Endothelial cell of umbilical vein (primary cell): Measurements from ENCODE around the gene FAM78A. TPM values are rescaled to one million over a fixed set of nuclear protein-coding genes. Genes with fewer than 3 reads are reported as not detected.
A peak's percentile ranks its signal among the peaks of the same experiment; 100 is the strongest.

Experiments
- BruUV-seq: library from RNA; stranded (reverse); fragments of 400-500 nt; replicated peaks from 2 replicates; lab custom pipeline; 2021; lab: Mats Ljungman, UMichigan
- CTCF ChIA-PET: fragments of 300-600, 350-600 bp; sonication (Branson Sonifier 250); formaldehyde crosslinking; loops from one replicate; lab custom pipeline; 2021; ENCODE audit warnings: antibody characterized with exemption, inconsistent platforms; lab: Charles Lee
- POLR2A ChIA-PET: fragments of 300-600, 350-600 bp; sonication (Branson Sonifier 250); formaldehyde crosslinking; loops from one replicate; lab custom pipeline; 2021; ENCODE audit warnings: antibody characterized with exemption, inconsistent platforms; lab: Charles Lee
- DNase-seq: peaks from one replicate; pipeline ENCODE4 v3.0.0-alpha.2; 2011; ENCODE audit warnings: low read depth, low spot score
- FAIRE-seq: peaks from 2 replicates; lab custom pipeline; 2011; peaks lifted over from hg19 to GRCh38; lab: Jason Lieb, UNC
- H2AFZ ChIP-seq: 2 replicates; pipeline ENCODE4 v1.6.0; 2012; ENCODE audit warnings: low read depth, low read length, control low read depth, inconsistent platforms
- H3K27ac ChIP-seq: 2 replicates; pipeline ENCODE4 v1.5.1; 2011; ENCODE audit warnings: low read depth, mild to moderate bottlenecking, control low read depth, low read length, moderate library complexity; ENCODE audit not compliant: insufficient read depth
- H3K27me3 ChIP-seq, 2 experiments: 2 replicates each; pipeline versions ENCODE4 v1.6.0 to v1.6.1; 2011; ENCODE audit warnings: low read length in 2 of 2, mixed read lengths in 1 of 2; ENCODE audit not compliant: control insufficient read depth in 2 of 2, insufficient read depth in 2 of 2
- H3K36me3 ChIP-seq, 2 experiments: 2 replicates in 1 of 2; 3 replicates in 1 of 2; pipeline ENCODE4 v1.5.1; 2011; ENCODE audit warnings: low read length in 2 of 2, mild to moderate bottlenecking in 1 of 2, moderate library complexity in 1 of 2; ENCODE audit not compliant: control insufficient read depth in 2 of 2, insufficient read depth in 2 of 2; ENCODE audit errors: extremely low read depth in 1 of 2
- H3K4me1 ChIP-seq: 3 replicates; pipeline ENCODE4 v1.5.1; 2011; ENCODE audit warnings: mild to moderate bottlenecking, low read length; ENCODE audit not compliant: control insufficient read depth, insufficient read depth; ENCODE audit errors: extremely low read depth
- H3K4me2 ChIP-seq: 2 replicates; pipeline ENCODE4 v1.6.1; 2011; ENCODE audit warnings: low read length, control low read depth, mixed read lengths; ENCODE audit not compliant: insufficient read depth
- H3K4me3 ChIP-seq, 3 experiments: fragments of 200-600 bp in 1 of 3; sonication (generic), shearing (Covaris generic) in 1 of 3; replicated peaks in 1 of 3; 2 replicates each; pipeline ENCODE4 v1.5.1; 2011 to 2016; ENCODE audit warnings: control low read depth in 3 of 3, low read length in 3 of 3, mild to moderate bottlenecking in 2 of 3, inconsistent platforms in 1 of 3, low read depth in 1 of 3, moderate library complexity in 1 of 3; ENCODE audit not compliant: insufficient read depth in 1 of 3
- H3K79me2 ChIP-seq: 2 replicates; pipeline ENCODE4 v1.6.0; 2012; ENCODE audit warnings: low read length, inconsistent platforms; ENCODE audit not compliant: control insufficient read depth, insufficient read depth
- H3K9ac ChIP-seq: replicated peaks from 2 replicates; pipeline ENCODE3; 2011; ENCODE audit warnings: low read length, control low read depth; ENCODE audit not compliant: insufficient read depth; ENCODE audit errors: extremely low read depth
- H3K9me1 ChIP-seq: replicated peaks from 3 replicates; pipeline ENCODE4 v1.6.0; 2011; ENCODE audit warnings: mild to moderate bottlenecking, low read length; ENCODE audit not compliant: control insufficient read depth, insufficient read depth; ENCODE audit errors: extremely low read depth
- H3K9me3 ChIP-seq: replicated peaks from 2 replicates; pipeline ENCODE4 v1.5.1; 2012; ENCODE audit warnings: low read length, inconsistent platforms; ENCODE audit not compliant: control insufficient read depth, insufficient read depth
- H4K20me1 ChIP-seq: replicated peaks from 2 replicates; pipeline ENCODE3; 2011; ENCODE audit warnings: mild to moderate bottlenecking, low read length; ENCODE audit not compliant: control insufficient read depth, insufficient read depth; ENCODE audit errors: extremely low read depth
- EZH2 ChIP-seq: IDR thresholded peaks from 2 replicates; pipeline ENCODE4 v1.6.1; 2012; ENCODE audit warnings: borderline replicate concordance, low read depth, mild to moderate bottlenecking, moderate library complexity, low read length, inconsistent platforms; ENCODE audit not compliant: severe bottlenecking
- FOS ChIP-seq: IDR thresholded peaks from 2 replicates; pipeline ENCODE4 v1.6.1; 2011; ENCODE audit warnings: mild to moderate bottlenecking, low read length, moderate library complexity, borderline replicate concordance; ENCODE audit not compliant: insufficient read depth
- GATA2 ChIP-seq: IDR thresholded peaks from 2 replicates; pipeline ENCODE4 v1.7.0; 2011; ENCODE audit warnings: low read depth, mild to moderate bottlenecking, moderate library complexity, mixed read lengths, low read length; ENCODE audit not compliant: insufficient read length, insufficient read depth
- JUN ChIP-seq: IDR thresholded peaks from 2 replicates; pipeline ENCODE4 v1.6.1; 2011; ENCODE audit warnings: borderline replicate concordance, low read depth; ENCODE audit not compliant: insufficient read length, insufficient read depth
- MYC ChIP-seq: IDR thresholded peaks from one replicate; pipeline ENCODE4 v1.6.1; 2011; ENCODE audit warnings: mild to moderate bottlenecking, low read depth, low read length
- POLR2AphosphoS5 ChIP-seq: IDR thresholded peaks from 2 replicates; pipeline ENCODE4 v1.6.1; 2012; ENCODE audit warnings: low read depth, mild to moderate bottlenecking, control low read depth, low read length, moderate library complexity; ENCODE audit not compliant: insufficient read depth
- dilution Hi-C: fragments of 300-500 bp; cut with MboI; formaldehyde crosslinking; loops from one replicate; pipeline ENCODE4 v1.15.0; 2019; ENCODE audit warnings: low sequenced_read_pairs; ENCODE audit not compliant: extremely low pct_ligation_motif_present
- intact Hi-C: fragments of 100-400 bp; cut with micrococcal nuclease; formaldehyde crosslinking; loops from one replicate; pipeline ENCODE4 v1.10.0; 2022
- polyA plus RNA-seq, 4 experiments: library from polyadenylated mRNA; depleted of rRNA in 3 of 4; stranded (reverse) in 3 of 4; unstranded in 1 of 4; fragments of >200 nt; gene quantifications; 2 replicates each; pipeline versions ENCODE4 v1.2.1 to v1.2.3, GENCODE V29; 2011 to 2012; ENCODE audit warnings: missing spikeins in 1 of 4
- total RNA-seq: library from RNA; stranded (reverse); gene quantifications from 2 replicates; pipeline ENCODE4 v1.2.3, GENCODE V29; 2021
- TF ChIP-seq, protein P1 (sequence below): IDR thresholded peaks from 2 replicates; pipeline ENCODE4 v1.6.1; 2011; ENCODE audit not compliant: insufficient read depth, insufficient read length
- TF ChIP-seq, protein P2 (sequence below), 2 donors: IDR thresholded peaks; 1 replicate in 1 of 2; 2 replicates in 1 of 2; pipeline ENCODE4 v1.5.1; 2011; ENCODE audit warnings: low read length in 2 of 2, mild to moderate bottlenecking in 2 of 2, moderate library complexity in 2 of 2, control low read depth in 1 of 2, inconsistent platforms in 1 of 2, low read depth in 1 of 2; ENCODE audit not compliant: insufficient read depth in 1 of 2; ENCODE audit errors: extremely low read depth in 1 of 2

Gene FAM78A
- total and polyA plus RNA-seq, 2 donors (not counting 3 experiments of a cell fraction or from before 2014, with no cell fraction given), result 34.0 to 37.4 TPM

DNA sequence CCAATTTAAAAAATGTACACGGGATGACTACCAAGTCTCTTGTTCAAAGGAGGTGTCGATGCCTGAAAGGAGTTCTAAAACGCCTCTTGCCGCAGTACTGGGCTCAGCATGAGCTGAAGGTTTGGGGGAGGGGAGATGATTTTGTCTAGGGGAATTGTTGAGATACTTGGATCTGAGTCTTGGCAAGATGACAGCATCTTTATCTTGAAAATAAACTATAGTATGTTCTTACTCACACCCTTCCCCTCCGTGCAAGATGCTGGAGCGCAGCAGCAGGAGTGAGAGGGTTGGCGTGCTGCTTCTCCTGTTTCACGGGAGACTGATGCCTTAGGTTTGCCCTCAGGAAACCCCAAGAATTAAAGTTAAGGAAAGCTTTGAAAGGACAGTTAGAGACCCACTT, 47.3 kb downstream of the FAM78A start:
- no peaks in the 10 kb centered on the region for H3K9me3 ChIP-seq
- H4K20me1 ChIP-seq, result no peaks in the 10 kb centered on the region
- H3K9ac ChIP-seq, result no peak overlapping the region
- H3K36me3 ChIP-seq, result peaks cover 0 to 18% of the 10 kb centered on the region in 2 experiments
- intact Hi-C loops (no loop called here), dilution Hi-C loops (no loop called here)
- H3K9me1 ChIP-seq, result no peaks in the 10 kb centered on the region
- BruUV-seq, result no TSS peak
- H3K4me1 ChIP-seq, result peaks cover 39% of the 10 kb centered on the region
- no peaks in the 10 kb centered on the region for H3K27me3 ChIP-seq
- no peak overlapping the region for H3K4me3 ChIP-seq
- H3K79me2 ChIP-seq, result no peaks in the 10 kb centered on the region
- no peak overlapping the region for H3K4me2 ChIP-seq
- ChIA-PET POLR2A (interaction anchor here (0.6 kb wide), 1 partner anchor 39 kb away, joined by 6 read pairs; no protein-coding TSS in a partner anchor), CTCF (interaction anchor here (1.6 to 3.5 kb wide), 2 partner anchors 14 to 171 kb away, joined by 3 to 10 read pairs; no protein-coding TSS in a partner anchor)
- no peak overlapping the region for H3K27ac ChIP-seq
- FAIRE-seq, result no peak
- peak; percentile 31 for DNase-seq
- H2AFZ ChIP-seq, result no peak overlapping the region
- TF ChIP-seq MYC, result no peak
- no peak for TF ChIP-seq EZH2
- no peak for TF ChIP-seq JUN
- no peak for TF ChIP-seq FOS
- TF ChIP-seq, protein P1, sequence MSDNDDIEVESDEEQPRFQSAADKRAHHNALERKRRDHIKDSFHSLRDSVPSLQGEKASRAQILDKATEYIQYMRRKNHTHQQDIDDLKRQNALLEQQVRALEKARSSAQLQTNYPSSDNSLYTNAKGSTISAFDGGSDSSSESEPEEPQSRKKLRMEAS, result no peak
- no peak for TF ChIP-seq POLR2AphosphoS5
- TF ChIP-seq, protein P2, sequence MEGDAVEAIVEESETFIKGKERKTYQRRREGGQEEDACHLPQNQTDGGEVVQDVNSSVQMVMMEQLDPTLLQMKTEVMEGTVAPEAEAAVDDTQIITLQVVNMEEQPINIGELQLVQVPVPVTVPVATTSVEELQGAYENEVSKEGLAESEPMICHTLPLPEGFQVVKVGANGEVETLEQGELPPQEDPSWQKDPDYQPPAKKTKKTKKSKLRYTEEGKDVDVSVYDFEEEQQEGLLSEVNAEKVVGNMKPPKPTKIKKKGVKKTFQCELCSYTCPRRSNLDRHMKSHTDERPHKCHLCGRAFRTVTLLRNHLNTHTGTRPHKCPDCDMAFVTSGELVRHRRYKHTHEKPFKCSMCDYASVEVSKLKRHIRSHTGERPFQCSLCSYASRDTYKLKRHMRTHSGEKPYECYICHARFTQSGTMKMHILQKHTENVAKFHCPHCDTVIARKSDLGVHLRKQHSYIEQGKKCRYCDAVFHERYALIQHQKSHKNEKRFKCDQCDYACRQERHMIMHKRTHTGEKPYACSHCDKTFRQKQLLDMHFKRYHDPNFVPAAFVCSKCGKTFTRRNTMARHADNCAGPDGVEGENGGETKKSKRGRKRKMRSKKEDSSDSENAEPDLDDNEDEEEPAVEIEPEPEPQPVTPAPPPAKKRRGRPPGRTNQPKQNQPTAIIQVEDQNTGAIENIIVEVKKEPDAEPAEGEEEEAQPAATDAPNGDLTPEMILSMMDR (IDR thresholded peaks at IDR 0.05; ENCODE audit: extremely low read depth in 1 of 2, insufficient read depth in 1 of 2, low read depth in 1 of 2, low read length in 2 of 2), result no peak
- TF ChIP-seq GATA2, result no peak
